ENCODE data around the gene KDM5B. TPM values are rescaled to one million over a fixed set of nuclear protein-coding genes. Genes with fewer than 3 reads are reported as not detected.
A peak's percentile ranks its signal among the peaks of the same experiment; 100 is the strongest.

Gene KDM5B
- polyA plus RNA-seq, 3 donors = 3.4 to 12.5 (median 10.6) TPM

GRCh38 chr1:202800742-202801141 lies 7.5 kb downstream of the KDM5B start:
- H3K27ac ChIP-seq (ENCODE audit: low read depth in 1 of 2, low read length in 2 of 2) = no peak overlapping the region
- Mint-ChIP-seq H3K4me1 (peaks cover 26% of the 10 kb centered on the region), H3K9me3 (peaks cover 0 to 2% (median 0%) of the 10 kb centered on the region in 7 donors), H3K27ac (no peak overlapping the region), H3K4me3 (no peak overlapping the region), H3K36me3 (peaks cover 0 to 6% of the 10 kb centered on the region in 2 donors), H3K27me3 (ENCODE audit: low read depth in 3 of 3) (peaks cover 0 to 2% (median 0%) of the 10 kb centered on the region in 3 donors)
- no peak overlapping the region for H3K4me3 ChIP-seq (replicated peaks in 1 of 3; ENCODE audit: low read depth in 2 of 3, low read length in 3 of 3)
- 60% methylated on average over 1 of the region's 1 CpG for WGBS (ENCODE audit: insufficient coverage)
- H3K9ac ChIP-seq (ENCODE audit: insufficient read depth, low read length, poor library complexity, severe bottlenecking) = no peak overlapping the region
- H3K36me3 ChIP-seq (replicated peaks in 1 of 2; ENCODE audit: control insufficient read depth in 1 of 2, insufficient read depth in 2 of 2, low read length in 2 of 2) = no peaks in the 10 kb centered on the region
- H3K9me3 ChIP-seq (replicated peaks in 1 of 2; ENCODE audit: control insufficient read depth in 1 of 2, insufficient read depth in 1 of 2, low read length in 2 of 2) = no peaks in the 10 kb centered on the region
- TF ChIP-seq CTCF (IDR thresholded peaks at IDR 0.05) = no peak
- peaks cover 92% of the 10 kb centered on the region for H3K79me2 ChIP-seq (ENCODE audit: insufficient read depth, low read length)
- no peak for DNase-seq
- intact Hi-C loops (cut with micrococcal nuclease) = no loop called here
- H3K4me1 ChIP-seq (ENCODE audit: control insufficient read depth in 1 of 2, insufficient read depth in 2 of 2, low read length in 2 of 2) = peaks cover 11 to 13% of the 10 kb centered on the region in 2 donors
- H2AFZ ChIP-seq (ENCODE audit: insufficient read depth, low read depth, low read length, poor library complexity, severe bottlenecking) = no peak overlapping the region
- no peak overlapping the region for H3K4me2 ChIP-seq (replicated peaks; ENCODE audit: extremely low read depth, low read length, poor library complexity, severe bottlenecking)
- no peaks in the 10 kb centered on the region for H3K27me3 ChIP-seq (ENCODE audit: control insufficient read depth in 2 of 2, insufficient read depth in 2 of 2, low read length in 2 of 2)
- peaks cover 83% of the 10 kb centered on the region for H4K20me1 ChIP-seq (ENCODE audit: insufficient read depth, low read length)

- TF ChIP-seq CTCF (IDR thresholded peaks at IDR 0.05) = no peak
- Histone ChIP-seq H3K79me2 (ENCODE audit: insufficient read depth, low read length) (peaks cover 83% of the 10 kb centered on the region), H3K4me2 (replicated peaks; ENCODE audit: extremely low read depth, low read length, poor library complexity, severe bottlenecking) (no peak overlapping the region), H3K27ac (ENCODE audit: low read depth in 1 of 2, low read length in 2 of 2) (no peak overlapping the region), H3K9me3 (replicated peaks in 1 of 2; ENCODE audit: control insufficient read depth in 1 of 2, insufficient read depth in 1 of 2, low read length in 2 of 2) (no peaks in the 10 kb centered on the region), H4K20me1 (ENCODE audit: insufficient read depth, low read length) (peaks cover 82% of the 10 kb centered on the region), H3K9ac (ENCODE audit: insufficient read depth, low read length, poor library complexity, severe bottlenecking) (no peak overlapping the region), H3K27me3 (ENCODE audit: control insufficient read depth in 2 of 2, insufficient read depth in 2 of 2, low read length in 2 of 2) (no peaks in the 10 kb centered on the region), H3K4me3 (replicated peaks in 1 of 3; ENCODE audit: low read depth in 2 of 3, low read length in 3 of 3) (no peak overlapping the region), H2AFZ (ENCODE audit: insufficient read depth, low read depth, low read length, poor library complexity, severe bottlenecking) (no peak overlapping the region), H3K4me1 (ENCODE audit: control insufficient read depth in 1 of 2, insufficient read depth in 2 of 2, low read length in 2 of 2) (peaks cover 10 to 11% of the 10 kb centered on the region in 2 donors), H3K36me3 (replicated peaks in 1 of 2; ENCODE audit: control insufficient read depth in 1 of 2, insufficient read depth in 2 of 2, low read length in 2 of 2) (no peaks in the 10 kb centered on the region)
- Mint-ChIP-seq H3K4me1 (peaks cover 20% of the 10 kb centered on the region), H3K9me3 (peaks cover 0 to 2% (median 0%) of the 10 kb centered on the region in 7 donors), H3K4me3 (no peak overlapping the region), H3K27ac (peak overlapping the region in 1 of 7 donors; percentile 30), H3K27me3 (ENCODE audit: low read depth in 3 of 3) (peaks cover 0 to 2% (median 0%) of the 10 kb centered on the region in 3 donors), H3K36me3 (peaks cover 0 to 6% of the 10 kb centered on the region in 2 donors)
- 76% methylated on average over 2 of the region's 6 CpGs for WGBS (ENCODE audit: insufficient coverage)
- no peak for DNase-seq
- intact Hi-C loops (cut with micrococcal nuclease) = no loop called here
These were observed 9.4 kb downstream of the KDM5B start for GRCh38 chr1:202798792-202799331.

Measured in CD14-positive monocyte (primary cell).